T-helper 2 cell treated with Interferon-gamma antibody and Interleukin-4, amounts not matched to agents 5 μg/mL and 100 μg/mL, for 36 hours (primary cell): ENCODE measurements around the gene CAPN6.

Experiments
- DNase-seq: peaks from one replicate; pipeline ENCODE4 v3.0.0; 2021; ENCODE audit warnings: low spot score
- H3K27ac Mint-ChIP-seq: one replicate; pipeline ENCODE4 v1.8.0; 2021; ENCODE audit warnings: mild to moderate bottlenecking, mixed read lengths
- H3K27me3 Mint-ChIP-seq: one replicate; pipeline ENCODE4 v1.8.0; 2021; ENCODE audit warnings: low read depth, mixed read lengths
- H3K36me3 Mint-ChIP-seq: one replicate; pipeline ENCODE4 v1.8.0; 2021; ENCODE audit warnings: low read depth, mixed read lengths
- H3K4me1 Mint-ChIP-seq: one replicate; pipeline ENCODE4 v1.8.0; 2021; ENCODE audit warnings: low read depth, mixed read lengths
- H3K4me3 Mint-ChIP-seq: one replicate; pipeline ENCODE4 v1.8.0; 2022; ENCODE audit warnings: mild to moderate bottlenecking, moderate library complexity, mixed read lengths
- H3K9me3 Mint-ChIP-seq: one replicate; pipeline ENCODE4 v1.8.0; 2021; ENCODE audit warnings: mixed read lengths

Gene CAPN6, protein sequence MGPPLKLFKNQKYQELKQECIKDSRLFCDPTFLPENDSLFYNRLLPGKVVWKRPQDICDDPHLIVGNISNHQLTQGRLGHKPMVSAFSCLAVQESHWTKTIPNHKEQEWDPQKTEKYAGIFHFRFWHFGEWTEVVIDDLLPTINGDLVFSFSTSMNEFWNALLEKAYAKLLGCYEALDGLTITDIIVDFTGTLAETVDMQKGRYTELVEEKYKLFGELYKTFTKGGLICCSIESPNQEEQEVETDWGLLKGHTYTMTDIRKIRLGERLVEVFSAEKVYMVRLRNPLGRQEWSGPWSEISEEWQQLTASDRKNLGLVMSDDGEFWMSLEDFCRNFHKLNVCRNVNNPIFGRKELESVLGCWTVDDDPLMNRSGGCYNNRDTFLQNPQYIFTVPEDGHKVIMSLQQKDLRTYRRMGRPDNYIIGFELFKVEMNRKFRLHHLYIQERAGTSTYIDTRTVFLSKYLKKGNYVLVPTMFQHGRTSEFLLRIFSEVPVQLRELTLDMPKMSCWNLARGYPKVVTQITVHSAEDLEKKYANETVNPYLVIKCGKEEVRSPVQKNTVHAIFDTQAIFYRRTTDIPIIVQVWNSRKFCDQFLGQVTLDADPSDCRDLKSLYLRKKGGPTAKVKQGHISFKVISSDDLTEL

DNA sequence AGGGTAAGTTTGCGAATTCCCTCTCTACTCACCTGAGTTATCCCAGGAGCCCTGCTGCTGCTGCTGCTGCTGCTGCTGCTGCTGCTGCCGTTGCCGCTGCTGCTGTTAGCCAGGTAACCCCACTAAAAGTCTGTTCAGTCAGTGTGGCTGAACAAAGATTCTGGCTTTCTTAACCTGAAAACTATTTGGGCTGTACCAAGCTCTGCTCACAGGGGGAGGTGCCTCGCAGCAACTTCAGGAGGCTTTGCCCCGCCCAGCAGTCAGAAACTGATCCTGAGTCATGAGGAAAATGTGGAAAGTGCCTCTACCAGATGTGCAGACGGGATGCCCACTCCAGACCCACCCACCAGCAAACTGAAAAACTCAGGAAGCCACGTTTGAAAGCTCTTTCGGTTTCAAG lies at the start of gene CAPN6:
TSS of gene CAPN6 (minus strand) at position 145 of the 400 bp plus-strand sequence. CDS start 6,547 bp downstream, outside the sequence.
- Mint-ChIP-seq H3K27ac (no peak within 1 kb of the TSS), H3K36me3 (no peaks in the 10 kb centered on the region), H3K9me3 (no peaks in the 10 kb centered on the region), H3K4me1 (no peaks in the 10 kb centered on the region), H3K27me3 (no peaks in the 10 kb centered on the region), H3K4me3 (no peak within 1 kb of the TSS)
- no peak for DNase-seq

DNA sequence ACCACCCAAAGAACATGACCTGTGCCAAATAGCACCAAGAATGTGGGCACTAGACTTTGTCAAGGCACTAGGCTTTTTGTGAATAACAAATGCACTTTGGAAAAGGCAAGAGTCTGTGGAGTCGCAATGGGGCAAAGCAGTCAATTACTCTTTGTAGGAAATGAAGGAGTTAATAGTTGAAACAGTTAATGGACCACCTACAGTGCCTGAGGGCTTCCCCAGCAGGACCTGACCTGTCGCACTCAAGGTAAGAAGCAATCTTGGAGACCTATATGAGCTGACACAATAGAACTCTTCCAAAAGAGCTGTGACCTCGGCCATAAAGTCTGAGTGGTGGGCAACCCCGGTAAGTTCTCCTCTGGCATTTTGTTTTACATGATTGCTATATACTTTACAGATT lies 49.2 kb upstream of the CAPN6 start:
- DNase-seq, result no peak
- Mint-ChIP-seq H3K36me3 (no peaks in the 10 kb centered on the region), H3K4me1 (no peaks in the 10 kb centered on the region), H3K27ac (no peak overlapping the region), H3K27me3 (no peaks in the 10 kb centered on the region), H3K4me3 (no peak overlapping the region), H3K9me3 (no peaks in the 10 kb centered on the region)

DNA sequence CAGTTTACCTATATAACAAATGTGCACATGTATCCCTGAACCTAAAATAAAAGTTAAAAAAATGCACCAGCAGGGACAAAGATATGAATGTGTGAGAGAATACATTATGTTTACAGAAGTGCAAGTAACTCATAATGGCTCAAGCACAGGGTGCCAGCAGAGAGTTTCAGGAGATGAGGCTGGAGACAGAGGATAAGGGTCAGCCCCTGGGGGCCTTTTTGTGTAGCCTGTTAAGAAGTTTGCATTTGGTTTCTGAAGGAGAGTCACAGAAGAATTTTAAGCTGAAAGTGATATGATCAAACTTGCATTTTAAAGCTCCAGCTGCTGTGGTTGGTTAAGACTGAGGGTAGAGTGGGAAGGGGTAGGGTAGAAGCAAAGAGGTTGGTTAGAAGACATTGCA lies 48.6 kb upstream of the CAPN6 start:
- H3K36me3 Mint-ChIP-seq, result no peaks in the 10 kb centered on the region
- no peak overlapping the region for H3K27ac Mint-ChIP-seq
- DNase-seq, result no peak
- H3K9me3 Mint-ChIP-seq, result no peaks in the 10 kb centered on the region
- H3K4me3 Mint-ChIP-seq, result no peak overlapping the region
- H3K27me3 Mint-ChIP-seq, result no peaks in the 10 kb centered on the region
- H3K4me1 Mint-ChIP-seq, result no peaks in the 10 kb centered on the region

DNA sequence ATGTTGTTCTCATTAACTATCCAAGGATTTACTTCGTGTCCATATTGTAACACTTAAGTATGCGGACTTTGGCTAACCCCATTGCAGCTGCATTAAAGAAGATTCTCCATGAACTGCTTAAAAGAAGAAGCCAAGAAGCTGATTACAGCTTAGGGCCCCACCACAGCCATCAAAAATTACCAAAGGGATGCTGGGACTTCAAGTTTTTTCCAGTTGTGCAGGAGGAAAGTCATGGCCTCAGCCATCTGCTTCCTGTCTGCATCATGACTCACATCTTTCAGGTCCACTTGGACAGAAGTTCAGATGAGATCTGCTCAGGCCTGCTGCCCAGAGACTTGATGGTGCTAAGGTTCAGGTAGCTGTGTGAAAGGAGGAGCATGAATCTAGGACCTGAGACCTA lies 38.8 kb upstream of the CAPN6 start:
- no peaks in the 10 kb centered on the region for H3K27me3 Mint-ChIP-seq
- no peaks in the 10 kb centered on the region for H3K4me1 Mint-ChIP-seq
- no peaks in the 10 kb centered on the region for H3K9me3 Mint-ChIP-seq
- no peaks in the 10 kb centered on the region for H3K36me3 Mint-ChIP-seq
- H3K27ac Mint-ChIP-seq, result no peak overlapping the region
- DNase-seq, result no peak
- H3K4me3 Mint-ChIP-seq, result no peak overlapping the region

DNA sequence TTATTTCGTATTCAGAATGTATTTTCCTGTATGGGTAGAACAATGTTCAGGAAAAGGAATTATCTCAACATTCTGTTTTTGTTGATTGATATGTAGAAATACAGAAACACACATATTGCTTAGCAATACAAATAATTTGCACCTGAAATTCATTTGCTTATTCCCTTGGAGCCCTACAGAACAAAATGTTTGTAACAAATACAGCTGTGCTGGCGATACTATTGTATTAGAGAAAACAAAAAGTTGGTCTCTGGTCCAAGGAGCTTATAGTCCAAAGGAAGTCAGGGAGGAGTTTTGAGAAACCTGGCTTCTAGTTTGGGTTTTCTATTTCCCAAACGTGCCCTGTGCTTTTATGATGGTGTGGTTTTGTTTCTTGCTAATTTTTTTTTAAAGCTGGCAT lies 37.8 kb upstream of the CAPN6 start:
- Mint-ChIP-seq H3K9me3 (no peaks in the 10 kb centered on the region), H3K27ac (no peak overlapping the region), H3K36me3 (no peaks in the 10 kb centered on the region), H3K4me3 (no peak overlapping the region), H3K4me1 (no peaks in the 10 kb centered on the region), H3K27me3 (no peaks in the 10 kb centered on the region)
- no peak for DNase-seq

DNA sequence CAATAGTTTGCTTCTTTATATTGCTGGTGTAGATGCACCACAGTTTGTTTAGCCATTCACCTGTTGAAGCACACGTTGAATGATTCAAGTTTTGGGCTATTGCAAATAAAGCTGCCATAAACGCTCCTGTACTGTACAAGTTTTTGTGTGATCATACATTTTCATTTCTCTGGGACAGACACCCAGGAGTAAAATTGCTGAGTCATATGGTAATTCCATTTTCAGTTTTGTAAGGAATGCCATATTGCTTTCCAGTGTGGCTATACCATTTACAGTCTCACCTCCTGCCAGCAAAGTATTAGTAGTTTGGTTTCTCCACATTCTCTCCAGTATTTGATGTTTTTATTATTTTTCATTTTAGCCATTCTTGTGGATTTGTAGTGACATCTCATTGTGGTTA lies 32.0 kb upstream of the CAPN6 start:
- Mint-ChIP-seq H3K27ac (no peak overlapping the region), H3K27me3 (no peaks in the 10 kb centered on the region), H3K4me1 (no peaks in the 10 kb centered on the region), H3K36me3 (no peaks in the 10 kb centered on the region), H3K9me3 (no peaks in the 10 kb centered on the region), H3K4me3 (no peak overlapping the region)
- DNase-seq, result no peak

DNA sequence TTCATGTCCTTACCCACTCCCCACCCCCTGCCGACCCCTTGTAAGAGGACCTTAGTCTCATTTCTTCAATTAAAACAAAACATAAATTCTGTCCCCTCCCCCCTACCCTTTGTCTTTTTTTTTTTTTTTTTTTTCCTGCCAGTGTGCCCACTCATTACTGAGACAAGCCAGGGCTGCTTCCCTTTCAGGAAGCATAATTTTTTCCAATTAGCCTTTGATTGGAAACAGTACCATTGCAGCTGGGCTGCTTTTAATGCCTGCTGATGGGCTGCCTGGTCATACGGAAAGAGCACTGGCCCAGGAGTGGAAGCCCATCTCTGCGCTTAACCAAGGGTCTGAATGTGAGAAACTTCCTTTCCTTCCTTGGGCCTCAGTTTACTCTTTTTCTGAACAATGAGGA lies 18.6 kb upstream of the CAPN6 start:
- no peak for DNase-seq
- H3K4me1 Mint-ChIP-seq, result no peaks in the 10 kb centered on the region
- no peak overlapping the region for H3K4me3 Mint-ChIP-seq
- no peaks in the 10 kb centered on the region for H3K9me3 Mint-ChIP-seq
- no peaks in the 10 kb centered on the region for H3K36me3 Mint-ChIP-seq
- no peaks in the 10 kb centered on the region for H3K27me3 Mint-ChIP-seq
- H3K27ac Mint-ChIP-seq, result no peak overlapping the region

DNA sequence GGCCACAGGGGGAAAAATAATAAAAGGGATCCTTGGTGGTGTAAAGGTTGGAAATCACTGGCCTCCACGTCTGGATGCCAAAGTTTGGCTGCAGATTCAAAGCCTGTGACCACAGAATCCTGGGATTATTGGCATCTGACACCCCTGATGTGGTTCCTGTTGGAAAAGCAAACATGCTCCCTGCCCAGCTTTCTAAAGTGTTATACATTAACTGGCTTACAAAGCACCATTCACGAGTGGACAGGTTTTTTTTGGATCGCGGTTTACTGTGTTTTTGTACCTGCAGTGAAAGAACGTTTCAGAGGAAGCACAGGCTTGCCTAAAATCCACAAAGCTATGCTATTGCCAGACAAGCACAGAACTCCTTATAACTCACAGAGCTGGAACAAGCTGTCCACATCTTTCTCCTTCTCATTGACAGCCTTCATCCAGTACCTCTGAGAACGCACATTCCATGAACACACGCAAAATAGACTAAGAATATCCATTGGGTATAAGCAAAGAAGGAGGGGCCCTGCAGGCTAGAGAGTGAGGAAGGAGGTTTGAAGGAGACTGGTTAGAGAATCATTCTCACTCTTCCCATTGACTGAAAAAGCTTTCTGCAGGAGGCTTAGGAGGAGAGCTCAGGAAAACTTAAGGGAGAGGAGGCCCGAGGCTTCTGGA lies 14.5 kb upstream of the CAPN6 start:
- Mint-ChIP-seq H3K4me3 (no peak overlapping the region), H3K4me1 (no peaks in the 10 kb centered on the region), H3K27ac (no peak overlapping the region), H3K9me3 (no peaks in the 10 kb centered on the region), H3K27me3 (no peaks in the 10 kb centered on the region), H3K36me3 (no peaks in the 10 kb centered on the region)
- DNase-seq, result no peak

DNA sequence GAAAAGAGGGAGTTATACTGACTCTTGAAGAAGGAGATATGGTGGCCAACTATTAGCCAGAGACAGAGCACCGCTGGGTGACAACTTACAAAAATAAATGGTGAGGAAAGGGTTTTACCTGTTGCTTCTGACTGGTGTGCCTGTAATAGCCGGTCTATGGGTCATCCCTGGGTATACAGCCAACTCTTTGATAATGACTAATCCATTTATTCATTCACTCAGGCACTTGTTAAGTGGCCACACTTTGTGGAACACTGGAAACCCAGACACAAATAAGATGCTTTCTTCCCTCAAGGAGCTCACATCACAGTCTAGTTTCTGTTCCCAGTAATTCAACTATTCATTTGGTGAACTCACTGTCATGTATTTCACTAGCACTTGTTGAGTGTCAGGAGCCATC lies 13.2 kb upstream of the CAPN6 start:
- Mint-ChIP-seq H3K27me3 (no peaks in the 10 kb centered on the region), H3K4me3 (no peak overlapping the region), H3K36me3 (no peaks in the 10 kb centered on the region), H3K9me3 (no peaks in the 10 kb centered on the region), H3K27ac (no peak overlapping the region), H3K4me1 (no peaks in the 10 kb centered on the region)
- DNase-seq, result no peak

DNA sequence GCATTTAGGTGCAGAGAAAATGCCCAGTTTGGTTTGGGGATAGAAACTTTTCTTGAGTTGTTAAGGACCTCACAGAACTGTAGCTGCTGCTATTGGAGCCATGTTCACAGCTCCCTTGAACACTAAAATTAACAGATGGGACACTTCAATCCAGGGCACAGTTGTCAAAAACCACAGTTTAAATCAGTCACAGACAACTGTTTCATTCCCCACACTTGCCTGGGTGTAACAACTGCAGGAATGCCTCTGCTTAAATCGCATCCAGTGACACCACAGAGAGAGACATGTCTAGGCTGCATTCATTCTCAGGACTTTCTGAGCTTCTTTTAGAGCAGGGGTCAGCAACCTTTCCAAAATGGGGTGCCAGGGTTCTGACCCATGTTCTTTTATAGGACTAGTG lies 12.7 kb upstream of the CAPN6 start:
- no peaks in the 10 kb centered on the region for H3K4me1 Mint-ChIP-seq
- H3K27ac Mint-ChIP-seq, result no peak overlapping the region
- no peaks in the 10 kb centered on the region for H3K36me3 Mint-ChIP-seq
- no peaks in the 10 kb centered on the region for H3K9me3 Mint-ChIP-seq
- no peaks in the 10 kb centered on the region for H3K27me3 Mint-ChIP-seq
- H3K4me3 Mint-ChIP-seq, result no peak overlapping the region
- no peak for DNase-seq

DNA sequence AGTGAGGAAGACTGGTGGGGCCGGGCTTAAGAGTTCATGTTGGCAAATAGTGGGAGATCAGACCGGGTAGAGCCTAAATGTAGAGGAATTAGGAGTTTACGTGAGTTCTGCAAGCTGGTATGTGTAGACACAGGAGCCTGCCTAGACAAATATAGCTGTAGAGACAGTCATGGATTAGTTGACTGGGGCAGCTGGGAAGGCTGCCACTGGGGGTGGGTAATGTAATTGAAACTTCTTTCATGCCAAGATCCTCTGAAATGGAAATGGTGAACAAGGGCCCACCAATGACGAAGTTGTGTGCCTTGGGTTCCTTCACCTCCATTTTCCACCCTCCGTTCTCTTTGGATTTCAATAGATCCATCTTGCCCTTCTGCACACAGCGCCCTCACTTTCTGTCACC lies 11.9 kb upstream of the CAPN6 start:
- Mint-ChIP-seq H3K4me1 (no peaks in the 10 kb centered on the region), H3K4me3 (no peak overlapping the region), H3K27me3 (no peaks in the 10 kb centered on the region), H3K36me3 (no peaks in the 10 kb centered on the region), H3K9me3 (no peaks in the 10 kb centered on the region), H3K27ac (no peak overlapping the region)
- DNase-seq, result no peak

DNA sequence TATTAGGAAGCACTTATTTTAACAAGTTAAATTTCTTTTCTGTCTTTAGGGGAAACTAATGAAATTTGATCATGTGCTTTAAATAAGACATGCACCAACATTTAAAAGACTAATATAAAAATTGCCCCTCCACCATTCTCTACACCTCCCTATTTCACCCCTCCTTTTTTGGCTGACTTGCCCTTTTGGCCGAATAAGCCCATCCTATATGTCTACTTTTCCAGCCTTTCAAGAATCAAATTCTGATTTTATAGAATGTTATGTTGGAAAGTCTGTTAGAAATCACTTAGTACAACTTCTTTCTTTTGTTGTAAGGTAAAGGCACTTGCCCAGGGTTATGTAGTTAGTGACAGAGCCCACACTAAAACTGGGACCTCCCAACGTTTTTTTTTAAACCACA lies 1.8 kb downstream of the CAPN6 start:
- Mint-ChIP-seq H3K4me1 (no peaks in the 10 kb centered on the region), H3K27me3 (no peaks in the 10 kb centered on the region), H3K9me3 (no peaks in the 10 kb centered on the region), H3K4me3 (no peak overlapping the region), H3K27ac (no peak overlapping the region), H3K36me3 (no peaks in the 10 kb centered on the region)
- no peak for DNase-seq

DNA sequence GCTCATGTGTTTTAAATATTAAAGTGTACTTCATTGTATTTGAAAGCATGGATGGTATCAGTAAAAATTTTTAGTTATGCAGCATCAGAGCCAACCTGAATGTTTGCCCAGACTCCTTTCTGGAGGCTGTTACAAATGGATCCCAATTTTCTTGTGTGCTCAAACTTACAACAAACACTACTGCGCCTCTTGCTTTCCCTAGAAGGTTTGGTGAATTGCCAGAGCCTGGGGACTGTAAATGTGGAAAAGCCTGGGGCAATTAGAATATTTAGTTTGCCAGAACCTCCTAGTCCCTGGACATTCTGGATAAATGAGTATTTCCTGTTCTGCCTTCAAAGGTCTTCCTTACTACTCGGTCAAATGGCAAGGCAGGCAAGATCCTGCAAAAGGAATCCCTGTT lies 4.8 kb downstream of the CAPN6 start:
- no peaks in the 10 kb centered on the region for H3K36me3 Mint-ChIP-seq
- DNase-seq, result no peak
- no peaks in the 10 kb centered on the region for H3K4me1 Mint-ChIP-seq
- H3K27ac Mint-ChIP-seq, result no peak overlapping the region
- H3K4me3 Mint-ChIP-seq, result no peak overlapping the region
- no peaks in the 10 kb centered on the region for H3K27me3 Mint-ChIP-seq
- no peaks in the 10 kb centered on the region for H3K9me3 Mint-ChIP-seq

DNA sequence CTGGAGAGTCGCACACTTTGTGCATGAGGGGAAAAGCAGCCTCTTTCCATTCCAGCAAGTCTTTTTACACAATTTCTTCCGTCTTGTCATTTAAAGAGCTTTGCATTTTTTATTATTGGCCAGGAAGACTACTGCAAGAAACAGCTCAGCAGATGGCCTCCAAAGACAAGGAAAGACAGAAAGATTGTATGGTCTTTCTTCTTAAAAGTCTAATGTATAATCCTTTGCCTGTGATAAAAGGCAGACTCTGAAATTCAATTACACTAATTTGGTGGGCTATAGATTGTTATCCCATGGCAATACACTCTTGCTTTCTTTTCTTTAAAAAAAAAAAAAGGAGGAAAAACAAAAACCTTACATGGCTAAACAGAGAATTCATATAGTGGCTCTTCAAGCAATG lies 5.9 kb downstream of the CAPN6 start:
- Mint-ChIP-seq H3K27me3 (no peaks in the 10 kb centered on the region), H3K27ac (no peak overlapping the region), H3K9me3 (no peaks in the 10 kb centered on the region), H3K4me3 (no peak overlapping the region), H3K4me1 (no peaks in the 10 kb centered on the region), H3K36me3 (no peaks in the 10 kb centered on the region)
- DNase-seq, result no peak
